ENCODE results near the gene MRGPRX2.

Gene MRGPRX2

GRCh38 chr11:19088791-19089190, 28.3 kb upstream of the MRGPRX2 start:
- no peak for DNase-seq (ENCODE audit: low spot score)
- no peak for TF ChIP-seq CTCF (IDR thresholded peaks at IDR 0.05; ENCODE audit: extremely low read depth, missing control alignments)

- DNase-seq (ENCODE audit: low spot score), result no peak
- TF ChIP-seq CTCF (IDR thresholded peaks at IDR 0.05; ENCODE audit: extremely low read depth, missing control alignments), result no peak
These were observed 27.1 kb upstream of the MRGPRX2 start for GRCh38 chr11:19087658-19088057.

- no peak for DNase-seq (ENCODE audit: low spot score)
- no peak for TF ChIP-seq CTCF (IDR thresholded peaks at IDR 0.05; ENCODE audit: extremely low read depth, missing control alignments)
These were observed 24.3 kb upstream of the MRGPRX2 start for GRCh38 chr11:19084661-19085315.

- TF ChIP-seq CTCF (IDR thresholded peaks at IDR 0.05; ENCODE audit: extremely low read depth, missing control alignments), result no peak
- no peak for DNase-seq (ENCODE audit: low spot score)
These were observed 22.6 kb upstream of the MRGPRX2 start for GRCh38 chr11:19083166-19083565.

GRCh38 chr11:19080579-19080993, 20.1 kb upstream of the MRGPRX2 start:
- TF ChIP-seq CTCF (IDR thresholded peaks at IDR 0.05; ENCODE audit: extremely low read depth, missing control alignments), result no peak
- DNase-seq (ENCODE audit: low spot score), result no peak

- no peak for DNase-seq (ENCODE audit: low spot score)
- no peak for TF ChIP-seq CTCF (IDR thresholded peaks at IDR 0.05; ENCODE audit: extremely low read depth, missing control alignments)
These were observed 19.3 kb upstream of the MRGPRX2 start for GRCh38 chr11:19079643-19080440.

- DNase-seq (ENCODE audit: low spot score), result no peak
- TF ChIP-seq CTCF (IDR thresholded peaks at IDR 0.05; ENCODE audit: extremely low read depth, missing control alignments), result no peak
These were observed 17.4 kb upstream of the MRGPRX2 start for GRCh38 chr11:19077965-19078364.

Data from GM20000 (cell line).